Endothelial cell of umbilical vein (primary cell): ENCODE data around the gene ITGAE. TPM values are rescaled to one million over a fixed set of nuclear protein-coding genes. Genes with fewer than 3 reads are reported as not detected.
A peak's percentile ranks its signal among the peaks of the same experiment; 100 is the strongest.

Experiments
- Bru-seq: library from RNA; stranded (reverse); fragments of 400-500 nt; gene quantifications from one replicate; lab custom pipeline; 2021; lab: Mats Ljungman, UMichigan
- BruChase-seq, 2 experiments: library from RNA; stranded (reverse); fragments of 400-500 nt; gene quantifications; one replicate each; lab custom pipeline; 2021; lab: Mats Ljungman, UMichigan
- BruUV-seq: library from RNA; stranded (reverse); fragments of 400-500 nt; replicated peaks from 2 replicates; lab custom pipeline; 2021; lab: Mats Ljungman, UMichigan
- CTCF ChIA-PET: fragments of 300-600, 350-600 bp; sonication (Branson Sonifier 250); formaldehyde crosslinking; loops from one replicate; lab custom pipeline; 2021; ENCODE audit warnings: antibody characterized with exemption, inconsistent platforms; lab: Charles Lee
- POLR2A ChIA-PET: fragments of 300-600, 350-600 bp; sonication (Branson Sonifier 250); formaldehyde crosslinking; loops from one replicate; lab custom pipeline; 2021; ENCODE audit warnings: antibody characterized with exemption, inconsistent platforms; lab: Charles Lee
- DNase-seq: peaks from one replicate; pipeline ENCODE4 v3.0.0-alpha.2; 2011; ENCODE audit warnings: low read depth, low spot score
- FAIRE-seq: peaks from 2 replicates; lab custom pipeline; 2011; peaks lifted over from hg19 to GRCh38; lab: Jason Lieb, UNC
- H2AFZ ChIP-seq: 2 replicates; pipeline ENCODE4 v1.6.0; 2012; ENCODE audit warnings: low read depth, low read length, control low read depth, inconsistent platforms
- H3K27ac ChIP-seq: 2 replicates; pipeline ENCODE4 v1.5.1; 2011; ENCODE audit warnings: low read depth, mild to moderate bottlenecking, control low read depth, low read length, moderate library complexity; ENCODE audit not compliant: insufficient read depth
- H3K27me3 ChIP-seq, 2 experiments: 2 replicates each; pipeline versions ENCODE4 v1.6.0 to v1.6.1; 2011; ENCODE audit warnings: low read length in 2 of 2, mixed read lengths in 1 of 2; ENCODE audit not compliant: control insufficient read depth in 2 of 2, insufficient read depth in 2 of 2
- H3K36me3 ChIP-seq, 2 experiments: 2 replicates in 1 of 2; 3 replicates in 1 of 2; pipeline ENCODE4 v1.5.1; 2011; ENCODE audit warnings: low read length in 2 of 2, mild to moderate bottlenecking in 1 of 2, moderate library complexity in 1 of 2; ENCODE audit not compliant: control insufficient read depth in 2 of 2, insufficient read depth in 2 of 2; ENCODE audit errors: extremely low read depth in 1 of 2
- H3K4me1 ChIP-seq: 3 replicates; pipeline ENCODE4 v1.5.1; 2011; ENCODE audit warnings: mild to moderate bottlenecking, low read length; ENCODE audit not compliant: control insufficient read depth, insufficient read depth; ENCODE audit errors: extremely low read depth
- H3K4me2 ChIP-seq: 2 replicates; pipeline ENCODE4 v1.6.1; 2011; ENCODE audit warnings: low read length, control low read depth, mixed read lengths; ENCODE audit not compliant: insufficient read depth
- H3K4me3 ChIP-seq, 3 experiments: fragments of 200-600 bp in 1 of 3; sonication (generic), shearing (Covaris generic) in 1 of 3; replicated peaks in 1 of 3; 2 replicates each; pipeline ENCODE4 v1.5.1; 2011 to 2016; ENCODE audit warnings: control low read depth in 3 of 3, low read length in 3 of 3, mild to moderate bottlenecking in 2 of 3, inconsistent platforms in 1 of 3, low read depth in 1 of 3, moderate library complexity in 1 of 3; ENCODE audit not compliant: insufficient read depth in 1 of 3
- H3K79me2 ChIP-seq: 2 replicates; pipeline ENCODE4 v1.6.0; 2012; ENCODE audit warnings: low read length, inconsistent platforms; ENCODE audit not compliant: control insufficient read depth, insufficient read depth
- H3K9ac ChIP-seq: replicated peaks from 2 replicates; pipeline ENCODE3; 2011; ENCODE audit warnings: low read length, control low read depth; ENCODE audit not compliant: insufficient read depth; ENCODE audit errors: extremely low read depth
- H3K9me1 ChIP-seq: replicated peaks from 3 replicates; pipeline ENCODE4 v1.6.0; 2011; ENCODE audit warnings: mild to moderate bottlenecking, low read length; ENCODE audit not compliant: control insufficient read depth, insufficient read depth; ENCODE audit errors: extremely low read depth
- H3K9me3 ChIP-seq: replicated peaks from 2 replicates; pipeline ENCODE4 v1.5.1; 2012; ENCODE audit warnings: low read length, inconsistent platforms; ENCODE audit not compliant: control insufficient read depth, insufficient read depth
- H4K20me1 ChIP-seq: replicated peaks from 2 replicates; pipeline ENCODE3; 2011; ENCODE audit warnings: mild to moderate bottlenecking, low read length; ENCODE audit not compliant: control insufficient read depth, insufficient read depth; ENCODE audit errors: extremely low read depth
- MAX ChIP-seq: IDR thresholded peaks from 2 replicates; pipeline ENCODE4 v1.6.1; 2011; ENCODE audit not compliant: insufficient read depth, insufficient read length
- dilution Hi-C: fragments of 300-500 bp; cut with MboI; formaldehyde crosslinking; loops from one replicate; pipeline ENCODE4 v1.15.0; 2019; ENCODE audit warnings: low sequenced_read_pairs; ENCODE audit not compliant: extremely low pct_ligation_motif_present
- intact Hi-C: fragments of 100-400 bp; cut with micrococcal nuclease; formaldehyde crosslinking; loops from one replicate; pipeline ENCODE4 v1.10.0; 2022
- long read RNA-seq: library from polyadenylated mRNA; stranded (forward); transcript quantifications from one replicate; pipeline ENCODE4 v2.0.0, GENCODE V29; 2021
- polyA minus RNA-seq, 3 experiments: library from RNA; depleted of rRNA, polyadenylated mRNA; stranded (reverse); fragments of >200 nt; gene quantifications; 1 replicate in 1 of 3; 2 replicates in 2 of 3; pipeline ENCODE4 v1.2.3, GENCODE V29; 2011
- polyA plus RNA-seq, 4 experiments: library from polyadenylated mRNA; depleted of rRNA in 3 of 4; stranded (reverse) in 3 of 4; unstranded in 1 of 4; fragments of >200 nt; gene quantifications; 2 replicates each; pipeline versions ENCODE4 v1.2.1 to v1.2.3, GENCODE V29; 2011 to 2012; ENCODE audit warnings: missing spikeins in 1 of 4
- total RNA-seq: library from RNA; stranded (reverse); gene quantifications from 2 replicates; pipeline ENCODE4 v1.2.3, GENCODE V29; 2021

The ITGAE gene, protein sequence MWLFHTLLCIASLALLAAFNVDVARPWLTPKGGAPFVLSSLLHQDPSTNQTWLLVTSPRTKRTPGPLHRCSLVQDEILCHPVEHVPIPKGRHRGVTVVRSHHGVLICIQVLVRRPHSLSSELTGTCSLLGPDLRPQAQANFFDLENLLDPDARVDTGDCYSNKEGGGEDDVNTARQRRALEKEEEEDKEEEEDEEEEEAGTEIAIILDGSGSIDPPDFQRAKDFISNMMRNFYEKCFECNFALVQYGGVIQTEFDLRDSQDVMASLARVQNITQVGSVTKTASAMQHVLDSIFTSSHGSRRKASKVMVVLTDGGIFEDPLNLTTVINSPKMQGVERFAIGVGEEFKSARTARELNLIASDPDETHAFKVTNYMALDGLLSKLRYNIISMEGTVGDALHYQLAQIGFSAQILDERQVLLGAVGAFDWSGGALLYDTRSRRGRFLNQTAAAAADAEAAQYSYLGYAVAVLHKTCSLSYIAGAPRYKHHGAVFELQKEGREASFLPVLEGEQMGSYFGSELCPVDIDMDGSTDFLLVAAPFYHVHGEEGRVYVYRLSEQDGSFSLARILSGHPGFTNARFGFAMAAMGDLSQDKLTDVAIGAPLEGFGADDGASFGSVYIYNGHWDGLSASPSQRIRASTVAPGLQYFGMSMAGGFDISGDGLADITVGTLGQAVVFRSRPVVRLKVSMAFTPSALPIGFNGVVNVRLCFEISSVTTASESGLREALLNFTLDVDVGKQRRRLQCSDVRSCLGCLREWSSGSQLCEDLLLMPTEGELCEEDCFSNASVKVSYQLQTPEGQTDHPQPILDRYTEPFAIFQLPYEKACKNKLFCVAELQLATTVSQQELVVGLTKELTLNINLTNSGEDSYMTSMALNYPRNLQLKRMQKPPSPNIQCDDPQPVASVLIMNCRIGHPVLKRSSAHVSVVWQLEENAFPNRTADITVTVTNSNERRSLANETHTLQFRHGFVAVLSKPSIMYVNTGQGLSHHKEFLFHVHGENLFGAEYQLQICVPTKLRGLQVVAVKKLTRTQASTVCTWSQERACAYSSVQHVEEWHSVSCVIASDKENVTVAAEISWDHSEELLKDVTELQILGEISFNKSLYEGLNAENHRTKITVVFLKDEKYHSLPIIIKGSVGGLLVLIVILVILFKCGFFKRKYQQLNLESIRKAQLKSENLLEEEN
- total RNA-seq (29.6 and 32.6 TPM in 2 replicates), polyA plus RNA-seq (46.3 and 71.6 TPM in 2 replicates), polyA minus RNA-seq (10.3 and 17.7 TPM in 2 replicates), Bru-seq, nascent RNA (percentile 41 among the genes with signal in this experiment), BruChase-seq, experiment 1, labeled RNA remaining after a 6-hour chase (percentile 40 among the genes with signal in this experiment), BruChase-seq, experiment 2, labeled RNA remaining after a 2-hour chase (percentile 39 among the genes with signal in this experiment)
- polyA plus RNA-seq (2011; cell fraction: cytosol; rRNA removed) = 83.7 and 90.5 TPM in 2 replicates
- polyA plus RNA-seq (2011; cell fraction: nucleus; rRNA removed) = 35.3 and 41.1 TPM in 2 replicates
- 51.1 and 63.7 TPM in 2 replicates for polyA plus RNA-seq (2012)
- 7.6 TPM for polyA minus RNA-seq (2011; cell fraction: cytosol; rRNA and poly(A)+ RNA removed)
- 7.1 and 12.1 TPM in 2 replicates for polyA minus RNA-seq (2011; cell fraction: nucleus; rRNA and poly(A)+ RNA removed)
- long read RNA-seq, transcript ITGAE-207 (4 exons, 672 nt) = major isoform, 130 of 151 reads
- long read RNA-seq, transcript ITGAE-202 (5 exons, 721 nt) = minor isoform, 8 of 151 reads
- long read RNA-seq, partial matches to known transcripts = 2 of 151 reads
- long read RNA-seq, other reads (novel, unspliced or antisense) = 11 of 151 reads

- no peak within 1 kb of the TSS for H3K4me3 ChIP-seq
- no peak within 1 kb of the TSS for H3K27ac ChIP-seq
Observed at GRCh38 chr17:3800362-3801271, at the start of gene ITGAE. TSS of gene ITGAE (minus strand) at chr17:3801188. CDS start at chr17:3801144, 44 bp downstream.

More at GRCh38 chr17:3800362-3801271, at the start of gene ITGAE:
- Histone ChIP-seq H3K9ac (no peak within 1 kb of the TSS), H2AFZ (no peak within 1 kb of the TSS), H3K9me3 (no peaks in the 10 kb centered on the region), H3K4me2 (no peak within 1 kb of the TSS), H3K79me2 (no peaks in the 10 kb centered on the region), H3K9me1 (no peaks in the 10 kb centered on the region), H3K27me3 (no peaks in the 10 kb centered on the region), H3K4me1 (no peaks in the 10 kb centered on the region), H3K36me3 (no peaks in the 10 kb centered on the region), H4K20me1 (no peaks in the 10 kb centered on the region)
- BruUV-seq = no TSS peak
- POLR2A ChIA-PET = no interaction called here
- dilution Hi-C loops = no loop called here
- no peak for TF ChIP-seq MAX
- DNase-seq = no peak
- FAIRE-seq = no peak
- CTCF ChIA-PET = interaction anchor here (1.2 to 1.8 kb wide), 2 partner anchors 43 to 63 kb away, joined by 3 to 5 read pairs; no protein-coding TSS in a partner anchor
- intact Hi-C loops = no loop called here
